ENCODE measurements around the gene ZFAND6.

- no peak for TF ChIP-seq CTCF (IDR thresholded peaks at IDR 0.05; ENCODE audit: poor library complexity, severe bottlenecking)
- no peak for TF ChIP-seq EZH2 (IDR thresholded peaks at IDR 0.05; ENCODE audit: borderline replicate concordance, insufficient read depth, low read length, poor library complexity, severe bottlenecking)
- no peak for TF ChIP-seq POLR2AphosphoS5 (IDR thresholded peaks at IDR 0.05)
- no peak for TF ChIP-seq REST (IDR thresholded peaks at IDR 0.05; ENCODE audit: borderline replicate concordance)
- no peak for TF ChIP-seq EP300 (conservative IDR thresholded peaks at IDR 0.05; ENCODE audit: poor library complexity, severe bottlenecking)
- no peak for TF ChIP-seq MXI1 (conservative IDR thresholded peaks at IDR 0.05; ENCODE audit: poor library complexity, severe bottlenecking)
- no peak for TF ChIP-seq RAD21 (conservative IDR thresholded peaks at IDR 0.05)
- no peak for TF ChIP-seq TAF1 (IDR thresholded peaks at IDR 0.05; ENCODE audit: low read depth)
- no peak for TF ChIP-seq SMC3 (conservative IDR thresholded peaks at IDR 0.05; ENCODE audit: poor library complexity)
Observed at GRCh38 chr15:80186066-80186465, 126.6 kb downstream of the ZFAND6 start.
